GM21723 (cell line): ENCODE data around the gene GCAT.

ENCODE experiments used
- ATAC-seq: cut with Tn5 transposase; IDR thresholded peaks from one replicate; pipeline ENCODE4 v1.9.1; 2021; ENCODE audit warnings: mild to moderate bottlenecking, moderate library complexity; ENCODE audit not compliant: unreplicated experiment

GCAT gene

GRCh38 chr22:37806409-37807333, 1.1 kb upstream of the GCAT start:
- no peak for ATAC-seq

GRCh38 chr22:37808294-37808657, 542 bp downstream of the GCAT start:
- no peak for ATAC-seq

GRCh38 chr22:37809672-37810333, 2.1 kb downstream of the GCAT start:
- ATAC-seq, result no peak

GRCh38 chr22:37811867-37812266, 4.1 kb downstream of the GCAT start:
- ATAC-seq, result no peak

- ATAC-seq, result no peak
These were observed 5.3 kb downstream of the GCAT start for GRCh38 chr22:37812869-37813678.

GRCh38 chr22:37815593-37815992, 7.9 kb downstream of the GCAT start:
- ATAC-seq, result no peak

GRCh38 chr22:37816543-37817180, 8.9 kb downstream of the GCAT start:
- no peak for ATAC-seq

GRCh38 chr22:37817705-37818408, 10.1 kb downstream of the GCAT start:
- no peak for ATAC-seq

- no peak for ATAC-seq
These were observed 10.8 kb downstream of the GCAT start for GRCh38 chr22:37818409-37819104.

GRCh38 chr22:37819105-37819433, 11.3 kb downstream of the GCAT start:
- no peak for ATAC-seq

GRCh38 chr22:37820350-37820749, 12.6 kb downstream of the GCAT start:
- no peak for ATAC-seq

GRCh38 chr22:37822079-37822833, 14.5 kb downstream of the GCAT start:
- no peak for ATAC-seq

GRCh38 chr22:37823134-37823985, 15.6 kb downstream of the GCAT start, which contains the start of gene GALR3:
GALR3 (plus strand) TSS chr22:37823382; CDS start chr22:37823407, 25 bp downstream.
- no peak for ATAC-seq

- no peak for ATAC-seq
These were observed 17.2 kb downstream of the GCAT start for GRCh38 chr22:37824674-37825641.

- ATAC-seq, result no peak
These were observed 19.3 kb downstream of the GCAT start for GRCh38 chr22:37827056-37827455.

GRCh38 chr22:37830093-37830842, 22.5 kb downstream of the GCAT start:
- no peak for ATAC-seq
